ENCODE results near the gene TGIF2LY.
"Not testable (repeated sequence)": the region's sequence is repeated elsewhere in the genome, so short reads cannot be mapped to it uniquely, and the experiment has no call there.

The TGIF2LY gene

DNA sequence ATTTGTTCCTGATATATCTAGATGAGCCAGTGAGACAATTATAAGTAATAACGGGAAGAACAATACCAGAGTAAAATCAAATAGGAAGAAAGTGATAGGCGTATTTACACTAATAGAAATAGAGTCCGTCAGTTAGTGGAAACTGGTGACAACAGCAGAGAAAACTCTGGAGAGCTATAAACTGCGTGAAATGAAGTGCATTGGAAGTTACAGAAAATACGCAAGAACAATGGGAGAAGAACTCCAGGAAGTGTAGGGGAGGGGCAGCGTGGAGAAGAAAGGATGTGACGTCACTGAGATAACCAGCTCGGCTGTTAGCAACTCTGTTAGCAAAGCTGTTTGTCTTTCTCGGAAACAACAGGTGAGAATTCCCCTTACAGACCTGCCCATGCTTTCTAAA, at the start of gene TGIF2LY:
Gene TGIF2LY, plus strand, starts transcription at position 301 of the 400 bp plus-strand sequence. CDS start 178 bp downstream, outside the sequence.
- not testable (repeated sequence) for DNase-seq

All from NCI-H2227 treated with DMSO at 0.1 percent for 48 hours (cell line).